Measurements from ENCODE around the gene MARCHF6.

- TF ChIP-seq CTCF (IDR thresholded peaks at IDR 0.05) = no peak
- no peak for TF ChIP-seq POLR2A (IDR thresholded peaks at IDR 0.05)
These were observed 17.4 kb downstream of the MARCHF6 start for GRCh38 chr5:10370931-10371330.
